Stomach (tissue), 9 donors: ENCODE data around the gene CHCHD3. TPM values are rescaled to one million over a fixed set of nuclear protein-coding genes. Genes with fewer than 3 reads are reported as not detected.

Experiments
- DNase-seq, 2 donors: peaks; one replicate each; pipeline versions ENCODE4 v3.0.0 to v3.0.0-alpha.2; 2013 to 2019
- H3K27ac ChIP-seq, 5 donors: fragments of 200-600 bp in 4 of 5; sonication (generic) in 4 of 5; one replicate each; pipeline ENCODE4 v1.5.1; 2013 to 2019; ENCODE audit warnings: mild to moderate bottlenecking in 1 of 5, moderate library complexity in 1 of 5
- H3K27me3 ChIP-seq, 3 donors: fragments of 200-600 bp; sonication (generic); one replicate each; pipeline ENCODE4 v1.5.1; 2017 to 2019; ENCODE audit warnings: mixed run types in 1 of 3
- H3K36me3 ChIP-seq, 4 donors: fragments of 200-600 bp; sonication (generic); 1 replicate in 3 of 4; 2 replicates in 1 of 4; pipeline ENCODE4 v1.5.1; 2016 to 2019
- H3K4me1 ChIP-seq, 4 donors: fragments of 200-600 bp; sonication (generic); one replicate each; pipeline ENCODE4 v1.5.1; 2016 to 2019
- H3K4me3 ChIP-seq, 4 donors: fragments of 200-600 bp; sonication (generic) in 3 of 4; one replicate each; pipeline ENCODE4 v1.5.1; 2016 to 2019; ENCODE audit warnings: mild to moderate bottlenecking in 1 of 4
- H3K9me3 ChIP-seq, 4 donors: fragments of 200-600 bp; sonication (generic); one replicate each; pipeline ENCODE4 v1.5.1; 2016 to 2019
- CTCF ChIP-seq, 7 experiments: fragments of 450-650 bp in 4 of 7; fragments of 200-600 bp in 3 of 7; sonication (generic) in 3 of 7; IDR thresholded peaks; one replicate each; pipeline ENCODE4 v1.5.1; 2016 to 2019; ENCODE audit warnings: antibody characterized with exemption in 7 of 7, control low read depth in 2 of 7, mild to moderate bottlenecking in 1 of 7
- EP300 ChIP-seq: sonication (generic); formaldehyde crosslinking; IDR thresholded peaks from one replicate; pipeline ENCODE4 v1.6.1; 2017; ENCODE audit warnings: antibody characterized with exemption
- POLR2A ChIP-seq, 4 donors: fragments of 450-650 bp; IDR thresholded peaks; one replicate each; pipeline ENCODE4 v1.6.1; 2016; ENCODE audit warnings: antibody characterized with exemption in 4 of 4, control low read depth in 2 of 4, mild to moderate bottlenecking in 1 of 4, moderate library complexity in 1 of 4
- POLR2AphosphoS5 ChIP-seq, 3 donors: sonication (generic); formaldehyde crosslinking; IDR thresholded peaks; one replicate each; pipeline ENCODE4 v1.6.1; 2016; ENCODE audit warnings: antibody characterized with exemption in 3 of 3
- WGBS, 5 donors: extraction: QIAGEN DNeasy Blood & Tissue Kit in 3 of 5; methylation state at CpG; one replicate each; pipeline versions ENCODE4 v1.1.5 to v1.1.7; 2013 to 2018; 5-methylcytosine and 5-hydroxymethylcytosine counted together
- intact Hi-C: fragments of 100-400 bp; cut with DNase I; formaldehyde crosslinking; loops from one replicate; pipeline ENCODE4 v1.15.1; 2023; ENCODE audit warnings: low total_unique reads
- polyA plus RNA-seq, 3 donors: library from polyadenylated mRNA; stranded (reverse); fragments of 200-250 nt; gene quantifications; one replicate each; pipeline ENCODE4 v1.2.3, GENCODE V29; 2013
- total RNA-seq, 5 donors: library from RNA; depleted of rRNA; stranded (reverse); fragments of >200 nt; gene quantifications; one replicate each; pipeline versions ENCODE4 v1.1.0 to v1.2.3, GENCODE V29; 2014 to 2016
- donor health status: healthy with polysubstance abuse.
- donor health status: Bipolar disorder and iron deficiency.
- donor health status: healthy.

The CHCHD3 gene
- total and polyA plus RNA-seq, 8 donors: 5.8 to 90.9 (median 39.9) TPM

GRCh38 chr7:132847376-132847775 lies 234.5 kb downstream of the CHCHD3 start:
- 82 to 95% (median 87%) methylated on average over 7 of the region's 7 CpGs for WGBS, 5 donors
- H3K9me3 ChIP-seq: no peaks in the 10 kb centered on the region
- TF ChIP-seq EP300 (no peak), CTCF (IDR thresholded peaks at IDR 0.05) (no peak), POLR2A (IDR thresholded peaks at IDR 0.05) (no peak), POLR2AphosphoS5 (IDR thresholded peaks at IDR 0.05) (no peak)
- no peaks in the 10 kb centered on the region for H3K4me1 ChIP-seq
- intact Hi-C loops: no loop called here
- no peaks in the 10 kb centered on the region for H3K36me3 ChIP-seq
- H3K4me3 ChIP-seq: no peak overlapping the region
- H3K27ac ChIP-seq: no peak overlapping the region
- DNase-seq: no peak
- H3K27me3 ChIP-seq: no peaks in the 10 kb centered on the region

DNA sequence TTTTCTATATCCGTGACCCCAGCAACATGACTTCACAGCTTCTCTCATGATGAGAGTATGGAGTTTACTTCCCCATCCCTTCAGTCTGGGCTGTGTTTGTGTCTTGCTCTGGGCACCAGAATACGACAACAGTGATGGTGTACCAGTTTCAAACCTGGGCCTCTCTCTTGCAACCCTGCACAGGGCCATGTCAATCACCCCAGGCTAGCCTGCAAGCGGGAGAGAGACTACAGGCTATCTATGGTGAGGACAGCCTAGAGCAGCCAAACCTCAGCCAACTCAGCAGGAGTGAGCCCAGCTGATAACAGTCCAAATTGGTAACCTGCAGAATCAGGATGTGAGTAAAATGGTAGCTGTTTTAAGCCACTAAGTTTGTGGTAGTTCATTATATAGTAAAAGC lies 235.8 kb downstream of the CHCHD3 start:
- 83 to 99% (median 98%) methylated on average over 3 of the region's 3 CpGs for WGBS, 5 donors
- TF ChIP-seq EP300 (no peak), CTCF (IDR thresholded peaks at IDR 0.05) (no peak), POLR2AphosphoS5 (IDR thresholded peaks at IDR 0.05) (no peak)
- Histone ChIP-seq H3K9me3 (no peaks in the 10 kb centered on the region), H3K36me3 (no peaks in the 10 kb centered on the region), H3K27ac (no peak overlapping the region), H3K4me1 (no peaks in the 10 kb centered on the region), H3K4me3 (no peak overlapping the region), H3K27me3 (no peaks in the 10 kb centered on the region)
- intact Hi-C loops: no loop called here
- DNase-seq: no peak

DNA sequence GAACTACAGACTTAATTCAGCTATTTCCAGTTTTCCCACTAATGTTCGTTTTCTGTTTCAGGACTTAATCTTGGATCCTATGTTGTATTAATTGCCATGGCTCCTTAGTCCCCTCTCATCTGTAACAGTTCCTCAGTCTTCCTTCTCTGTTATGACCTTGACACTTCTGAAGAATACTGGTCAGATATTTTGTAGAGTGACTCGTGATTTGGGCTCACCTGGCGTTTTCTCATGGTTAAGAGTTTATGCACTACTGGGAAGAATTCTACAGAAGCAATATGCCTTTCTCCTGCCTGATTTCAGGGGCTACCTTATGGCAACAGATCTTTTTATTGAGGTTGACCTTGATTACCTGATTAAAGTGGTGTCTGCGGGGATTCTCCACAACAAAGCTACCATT lies 239.4 kb downstream of the CHCHD3 start:
- Histone ChIP-seq H3K27me3 (no peaks in the 10 kb centered on the region), H3K4me1 (no peaks in the 10 kb centered on the region), H3K36me3 (peaks cover 0 to 6% (median 0%) of the 10 kb centered on the region in 4 donors), H3K27ac (no peak overlapping the region), H3K4me3 (no peak overlapping the region), H3K9me3 (no peaks in the 10 kb centered on the region)
- TF ChIP-seq POLR2A (IDR thresholded peaks at IDR 0.05) (no peak), CTCF (IDR thresholded peaks at IDR 0.05) (no peak), EP300 (no peak), POLR2AphosphoS5 (IDR thresholded peaks at IDR 0.05) (no peak)
- WGBS, 5 donors: 91 to 95% (median 93%) methylated on average over 4 of the region's 4 CpGs
- intact Hi-C loops: no loop called here
- DNase-seq: no peak

DNA sequence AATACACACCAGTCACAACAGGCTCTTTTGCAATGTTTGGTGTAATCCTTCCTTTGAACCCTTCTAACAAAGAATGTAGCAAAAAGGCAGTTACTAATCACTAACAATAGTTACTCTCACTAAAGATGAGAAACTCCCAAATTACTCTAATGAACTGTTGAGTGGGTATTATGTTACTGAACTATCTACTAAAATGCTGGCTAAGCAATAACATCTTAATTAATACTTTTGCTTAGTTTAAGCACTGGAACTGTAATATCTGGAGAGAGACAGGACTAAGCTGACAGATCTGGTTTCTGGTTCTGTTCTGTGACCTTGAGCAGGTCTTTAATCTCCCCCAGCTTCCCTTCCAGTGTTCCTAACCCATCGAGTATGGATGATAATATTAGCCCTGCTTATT lies 241.7 kb downstream of the CHCHD3 start:
- no peak for DNase-seq
- Histone ChIP-seq H3K4me3 (no peak overlapping the region), H3K36me3 (peaks cover 0 to 14% (median under 1%) of the 10 kb centered on the region in 4 donors), H3K4me1 (no peaks in the 10 kb centered on the region), H3K9me3 (no peaks in the 10 kb centered on the region), H3K27me3 (no peaks in the 10 kb centered on the region), H3K27ac (no peak overlapping the region)
- intact Hi-C loops: no loop called here
- TF ChIP-seq POLR2A (IDR thresholded peaks at IDR 0.05) (no peak), CTCF (IDR thresholded peaks at IDR 0.05) (no peak), EP300 (no peak), POLR2AphosphoS5 (IDR thresholded peaks at IDR 0.05) (no peak)
- 32 to 57% (median 44%) methylated on average over 1 of the region's 1 CpG for WGBS, 5 donors
